A549 (cell line): Measurements from ENCODE around the gene MINDY4. TPM values are rescaled to one million over a fixed set of nuclear protein-coding genes. Genes with fewer than 3 reads are reported as not detected.

ENCODE experiments used
- ATAC-seq, 2 experiments: fragments of 200-7000 bp in 1 of 2; fragments of >200 bp in 1 of 2; cut with Nextera tagmentation in 1 of 2; cut with Tn5 transposase in 1 of 2; 3 replicates each; pipeline versions ENCODE4 v1.8.0 to v1.9.1; 2018 to 2020; ENCODE audit warnings: mild to moderate bottlenecking in 1 of 2, moderate library complexity in 1 of 2
- CTCF ChIA-PET: fragments of 300-600 bp; sonication (Branson Sonifier 250); formaldehyde crosslinking; extraction: SDS; loops from one replicate; lab custom pipeline; 2021; ENCODE audit warnings: antibody characterized with exemption, inconsistent platforms; lab: Yijun Ruan, JAX
- POLR2A ChIA-PET: fragments of 350-600 bp; formaldehyde crosslinking; extraction: SDS; loops from one replicate; lab custom pipeline; 2021; ENCODE audit warnings: antibody characterized with exemption, inconsistent platforms; lab: Yijun Ruan, JAX
- DNase-seq, 2 experiments: peaks; one replicate each; pipeline versions ENCODE4 v3.0.0 to v3.0.0-alpha.2; 2011 to 2016; ENCODE audit warnings: low read depth in 1 of 2, low spot score in 1 of 2
- FAIRE-seq: peaks from 2 replicates; lab custom pipeline; 2011; peaks lifted over from hg19 to GRCh38; lab: Jason Lieb, UNC
- H3K27ac ChIP-seq, 2 experiments: fragments of >200 bp; sonication (Bioruptor Twin); formaldehyde crosslinking; 3 replicates each; pipeline ENCODE4 v1.5.1; 2016 to 2017
- H3K4me1 ChIP-seq: fragments of >200 bp; sonication (Bioruptor Twin); formaldehyde crosslinking; 3 replicates; pipeline ENCODE4 v1.6.1; 2016
- H3K4me2 ChIP-seq: fragments of >200 bp; sonication (Bioruptor Twin); formaldehyde crosslinking; 3 replicates; pipeline ENCODE4 v1.6.1; 2016
- H3K4me3 ChIP-seq: fragments of >200 bp; sonication (Bioruptor Twin); formaldehyde crosslinking; 3 replicates; pipeline ENCODE4 v1.5.1; 2016
- H3K9me3 ChIP-seq: fragments of >200 bp; sonication (Bioruptor Twin); formaldehyde crosslinking; 3 replicates; pipeline ENCODE4 v1.6.1; 2016
- CBX8 ChIP-seq: fragments of 200-600 bp; sonication (generic); IDR thresholded peaks from 2 replicates; pipeline ENCODE4 v1.6.1; 2016
- CEBPB ChIP-seq, 2 experiments: fragments of >200 bp in 1 of 2; sonication (Bioruptor Twin) in 1 of 2; formaldehyde crosslinking in 1 of 2; IDR thresholded peaks; 2 replicates each; pipeline ENCODE4 v1.6.1; 2012 to 2016
- CHD2 ChIP-seq: fragments of 150-350 bp; IDR thresholded peaks from 2 replicates; pipeline ENCODE4 v1.6.1; 2014; ENCODE audit warnings: low read length; ENCODE audit not compliant: partially characterized antibody
- CHD4 ChIP-seq: fragments of 200-600 bp; sonication (generic); IDR thresholded peaks from 2 replicates; pipeline ENCODE4 v1.6.1; 2016; ENCODE audit warnings: antibody characterized with exemption, mild to moderate bottlenecking, borderline replicate concordance
- CTCF ChIP-seq: fragments of >200 bp; sonication (Bioruptor Twin); formaldehyde crosslinking; IDR thresholded peaks from 3 replicates; pipeline ENCODE4 v1.5.1; 2016
- EHMT2 ChIP-seq: fragments of 200-600 bp; sonication (generic); IDR thresholded peaks from 2 replicates; pipeline ENCODE4 v1.6.1; 2016; ENCODE audit warnings: antibody characterized with exemption, low read depth, mild to moderate bottlenecking, moderate library complexity
- EP300 ChIP-seq, 2 experiments: fragments of >200 bp; sonication (Bioruptor Twin); formaldehyde crosslinking; IDR thresholded peaks; 2 replicates in 1 of 2; 3 replicates in 1 of 2; pipeline ENCODE4 v1.6.1; 2016 to 2017
- FOSB ChIP-seq: fragments of 250-450 bp; sonication (Bioruptor Pico); IDR thresholded peaks from 2 replicates; pipeline ENCODE4 v1.5.0; 2020; ENCODE audit warnings: mild to moderate bottlenecking, moderate library complexity
- GATA3 ChIP-seq: IDR thresholded peaks from 2 replicates; pipeline ENCODE4 v1.6.1; 2012; ENCODE audit warnings: borderline replicate concordance
- HDAC2 ChIP-seq: fragments of 200-600 bp; sonication (generic); IDR thresholded peaks from 2 replicates; pipeline ENCODE4 v1.6.1; 2016
- HEYL ChIP-seq: fragments of 250-450 bp; sonication (Bioruptor Pico); IDR thresholded peaks from 2 replicates; pipeline ENCODE4 v1.8.0; 2021; ENCODE audit warnings: mild to moderate bottlenecking, moderate library complexity
- JUN ChIP-seq, 2 experiments: fragments of >200 bp; sonication (Bioruptor Twin); formaldehyde crosslinking; IDR thresholded peaks; 2 replicates in 1 of 2; 3 replicates in 1 of 2; pipeline ENCODE4 v1.6.1; 2016 to 2017
- JUNB ChIP-seq: fragments of >200 bp; sonication (Bioruptor Twin); formaldehyde crosslinking; IDR thresholded peaks from 2 replicates; pipeline ENCODE4 v1.6.1; 2016
- POLR2A ChIP-seq: IDR thresholded peaks from 2 replicates; pipeline ENCODE4 v1.6.1; 2012; ENCODE audit warnings: mild to moderate bottlenecking, low read length
- RCOR1 ChIP-seq: fragments of 150-350 bp; IDR thresholded peaks from 2 replicates; pipeline ENCODE4 v1.6.1; 2014; ENCODE audit warnings: antibody characterized with exemption, low read length, low read depth
- SMC3 ChIP-seq: fragments of >200 bp; sonication (Bioruptor Twin); formaldehyde crosslinking; IDR thresholded peaks from 3 replicates; pipeline ENCODE4 v1.6.1; 2018; ENCODE audit warnings: inconsistent platforms
- TP53 ChIP-seq: fragments of 250-450 bp; sonication (Bioruptor Pico); IDR thresholded peaks from 2 replicates; pipeline ENCODE4 v1.5.0; 2021; ENCODE audit warnings: mild to moderate bottlenecking, moderate library complexity
- WGBS: methylation state at CpG from one replicate; pipeline ENCODE4 v1.1.6; 2017; ENCODE audit errors: missing lambda C conversion rate; 5-methylcytosine and 5-hydroxymethylcytosine counted together
- polyA plus RNA-seq, 4 experiments: library from polyadenylated mRNA; depleted of rRNA in 3 of 4; stranded (reverse); fragments of >200 nt; fragmentation: RNase III in 1 of 4; extraction: RNeasy Plus Mini Kit Qiagen cat#74134 plus additional on column Dnase treatment in 1 of 4; gene quantifications; 2 replicates in 3 of 4; 3 replicates in 1 of 4; pipeline ENCODE4 v1.2.3, GENCODE V29; 2011 to 2017
- TF ChIP-seq, protein P1 (sequence below): IDR thresholded peaks from 2 replicates; pipeline ENCODE4 v1.6.1; 2012; ENCODE audit warnings: low read depth, borderline replicate concordance
- TF ChIP-seq, protein P2 (sequence below): fragments of 200-600 bp; sonication (generic); IDR thresholded peaks from 2 replicates; pipeline ENCODE4 v1.6.1; 2016; ENCODE audit warnings: antibody characterized with exemption, mild to moderate bottlenecking, moderate library complexity
- TF ChIP-seq, protein P3 (sequence below): fragments of >200 bp; sonication (Bioruptor Twin); formaldehyde crosslinking; IDR thresholded peaks from 3 replicates; pipeline ENCODE4 v1.6.1; 2016

Gene MINDY4
- polyA plus RNA-seq, 2 of the 4 experiments (the other 2 are of a cell fraction), result 1.8 to 3.6 TPM

DNA sequence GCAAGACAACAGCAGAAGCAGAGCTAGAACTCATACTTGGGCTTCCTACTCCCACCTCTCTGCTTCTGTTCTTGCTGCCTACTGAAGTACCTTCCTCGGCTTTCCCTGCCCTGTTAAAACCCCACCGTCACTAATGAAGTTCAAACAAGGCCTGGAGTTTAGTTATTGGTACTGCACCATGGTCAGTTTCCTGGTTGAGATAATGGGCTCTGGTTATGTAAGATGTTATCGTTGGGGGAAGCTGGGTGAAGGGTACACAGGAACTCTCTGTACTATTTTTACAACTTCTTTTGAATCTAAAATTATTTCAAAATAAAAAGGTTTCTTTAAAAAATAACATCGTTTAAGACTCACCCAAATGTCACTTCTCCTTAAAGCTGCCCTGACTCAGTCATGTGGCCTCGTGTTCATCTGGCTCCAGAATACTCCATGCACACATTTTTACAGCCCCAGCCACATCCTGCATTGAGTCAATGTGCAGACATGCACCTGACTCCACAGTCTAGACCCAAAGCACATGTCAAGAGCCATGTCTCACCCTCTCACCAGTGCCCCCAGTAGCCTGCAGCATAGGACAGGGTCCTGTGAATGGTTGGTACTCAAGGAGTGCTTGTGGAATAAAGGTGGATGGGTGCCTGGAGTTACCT is 103.6 kb downstream of the MINDY4 start:
- H3K27ac ChIP-seq, result no peak overlapping the region
- 73% methylated on average over 5 of the region's 5 CpGs for WGBS
- no peak for DNase-seq
- no peaks in the 10 kb centered on the region for H3K9me3 ChIP-seq
- POLR2A ChIA-PET, result no interaction called here
- CTCF ChIA-PET, result interaction anchor here (0.8 kb wide), 1 partner anchor 73 kb away, joined by 3 read pairs; no protein-coding TSS in a partner anchor
- TF ChIP-seq, protein P1, sequence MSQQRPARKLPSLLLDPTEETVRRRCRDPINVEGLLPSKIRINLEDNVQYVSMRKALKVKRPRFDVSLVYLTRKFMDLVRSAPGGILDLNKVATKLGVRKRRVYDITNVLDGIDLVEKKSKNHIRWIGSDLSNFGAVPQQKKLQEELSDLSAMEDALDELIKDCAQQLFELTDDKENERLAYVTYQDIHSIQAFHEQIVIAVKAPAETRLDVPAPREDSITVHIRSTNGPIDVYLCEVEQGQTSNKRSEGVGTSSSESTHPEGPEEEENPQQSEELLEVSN, result no peak
- TF ChIP-seq FOSB (CRISPR knock-in tag) (no peak), EP300 (IDR thresholded peaks at IDR 0.05) (no peak), CTCF (no peak), HEYL (CRISPR knock-in tag) (no peak), HDAC2 (no peak), RCOR1 (no peak), EHMT2 (no peak), SMC3 (no peak), CHD2 (no peak), POLR2A (no peak), CEBPB (IDR thresholded peaks at IDR 0.05) (no peak), CBX8 (no peak), JUNB (no peak), GATA3 (no peak), CHD4 (no peak), TP53 (no peak), JUN (IDR thresholded peaks at IDR 0.05) (no peak)
- TF ChIP-seq, protein P2, sequence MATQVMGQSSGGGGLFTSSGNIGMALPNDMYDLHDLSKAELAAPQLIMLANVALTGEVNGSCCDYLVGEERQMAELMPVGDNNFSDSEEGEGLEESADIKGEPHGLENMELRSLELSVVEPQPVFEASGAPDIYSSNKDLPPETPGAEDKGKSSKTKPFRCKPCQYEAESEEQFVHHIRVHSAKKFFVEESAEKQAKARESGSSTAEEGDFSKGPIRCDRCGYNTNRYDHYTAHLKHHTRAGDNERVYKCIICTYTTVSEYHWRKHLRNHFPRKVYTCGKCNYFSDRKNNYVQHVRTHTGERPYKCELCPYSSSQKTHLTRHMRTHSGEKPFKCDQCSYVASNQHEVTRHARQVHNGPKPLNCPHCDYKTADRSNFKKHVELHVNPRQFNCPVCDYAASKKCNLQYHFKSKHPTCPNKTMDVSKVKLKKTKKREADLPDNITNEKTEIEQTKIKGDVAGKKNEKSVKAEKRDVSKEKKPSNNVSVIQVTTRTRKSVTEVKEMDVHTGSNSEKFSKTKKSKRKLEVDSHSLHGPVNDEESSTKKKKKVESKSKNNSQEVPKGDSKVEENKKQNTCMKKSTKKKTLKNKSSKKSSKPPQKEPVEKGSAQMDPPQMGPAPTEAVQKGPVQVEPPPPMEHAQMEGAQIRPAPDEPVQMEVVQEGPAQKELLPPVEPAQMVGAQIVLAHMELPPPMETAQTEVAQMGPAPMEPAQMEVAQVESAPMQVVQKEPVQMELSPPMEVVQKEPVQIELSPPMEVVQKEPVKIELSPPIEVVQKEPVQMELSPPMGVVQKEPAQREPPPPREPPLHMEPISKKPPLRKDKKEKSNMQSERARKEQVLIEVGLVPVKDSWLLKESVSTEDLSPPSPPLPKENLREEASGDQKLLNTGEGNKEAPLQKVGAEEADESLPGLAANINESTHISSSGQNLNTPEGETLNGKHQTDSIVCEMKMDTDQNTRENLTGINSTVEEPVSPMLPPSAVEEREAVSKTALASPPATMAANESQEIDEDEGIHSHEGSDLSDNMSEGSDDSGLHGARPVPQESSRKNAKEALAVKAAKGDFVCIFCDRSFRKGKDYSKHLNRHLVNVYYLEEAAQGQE, result no peak
- TF ChIP-seq, protein P3, sequence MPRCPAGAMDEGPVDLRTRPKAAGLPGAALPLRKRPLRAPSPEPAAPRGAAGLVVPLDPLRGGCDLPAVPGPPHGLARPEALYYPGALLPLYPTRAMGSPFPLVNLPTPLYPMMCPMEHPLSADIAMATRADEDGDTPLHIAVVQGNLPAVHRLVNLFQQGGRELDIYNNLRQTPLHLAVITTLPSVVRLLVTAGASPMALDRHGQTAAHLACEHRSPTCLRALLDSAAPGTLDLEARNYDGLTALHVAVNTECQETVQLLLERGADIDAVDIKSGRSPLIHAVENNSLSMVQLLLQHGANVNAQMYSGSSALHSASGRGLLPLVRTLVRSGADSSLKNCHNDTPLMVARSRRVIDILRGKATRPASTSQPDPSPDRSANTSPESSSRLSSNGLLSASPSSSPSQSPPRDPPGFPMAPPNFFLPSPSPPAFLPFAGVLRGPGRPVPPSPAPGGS, result no peak
- no peak for FAIRE-seq
- H3K4me3 ChIP-seq, result no peak overlapping the region
- no peaks in the 10 kb centered on the region for H3K4me1 ChIP-seq
- no peak overlapping the region for H3K4me2 ChIP-seq
- no peak for ATAC-seq
